Activated CD8-positive, alpha-beta memory T cell treated with anti-CD3 and anti-CD28 coated beads, Interleukin-2, amount 10 ng/mL, durations not matched to agents 7 days and 5 days (primary cell): Measurements from ENCODE around the gene ULBP2. TPM values are rescaled to one million over a fixed set of nuclear protein-coding genes. Genes with fewer than 3 reads are reported as not detected.
"Not testable (repeated sequence)": the region's sequence is repeated elsewhere in the genome, so short reads cannot be mapped to it uniquely, and the experiment has no call there.

ENCODE experiments used
- ATAC-seq: fragments of 150-1000 bp; cut with Tn5 transposase; one replicate; pipeline ENCODE4 v1.10.0; 2021; ENCODE audit warnings: moderate library complexity
- CTCF ChIA-PET: fragments of 350-600 bp; sonication (Branson Sonifier 250); formaldehyde crosslinking; loops from one replicate; lab custom pipeline; 2021; ENCODE audit warnings: antibody characterized with exemption; lab: Charles Lee
- DNase-seq: peaks from one replicate; pipeline ENCODE4 v3.0.0-alpha.2; 2020
- H3K27ac Mint-ChIP-seq: one replicate; pipeline ENCODE4 v1.8.0; 2021; ENCODE audit warnings: mild to moderate bottlenecking, mixed read lengths
- H3K27me3 Mint-ChIP-seq: one replicate; pipeline ENCODE4 v1.8.0; 2021; ENCODE audit warnings: mixed read lengths
- H3K36me3 Mint-ChIP-seq: one replicate; pipeline ENCODE4 v1.8.0; 2021; ENCODE audit warnings: mild to moderate bottlenecking, mixed read lengths
- H3K4me1 Mint-ChIP-seq: one replicate; pipeline ENCODE4 v1.8.0; 2021; ENCODE audit warnings: mixed read lengths
- H3K4me3 Mint-ChIP-seq: one replicate; pipeline ENCODE4 v1.8.0; 2021; ENCODE audit warnings: mild to moderate bottlenecking, moderate library complexity, mixed read lengths
- H3K9me3 Mint-ChIP-seq: one replicate; pipeline ENCODE4 v1.8.0; 2022; ENCODE audit warnings: low read depth, mixed read lengths
- total RNA-seq, 2 experiments: library from RNA; stranded (reverse); gene quantifications; one replicate each; pipeline ENCODE4 v1.2.3, GENCODE V29; 2021

The ULBP2 gene
- total RNA-seq, 2 experiments from 2014 or later = 0.80 to 0.99 TPM

- no peak for DNase-seq
- no peak for ATAC-seq
- CTCF ChIA-PET = no interaction called here
- H3K4me3 Mint-ChIP-seq = no peak overlapping the region
- H3K4me1 Mint-ChIP-seq = peaks cover 15% of the 10 kb centered on the region
- peaks cover 79% of the 10 kb centered on the region for H3K27me3 Mint-ChIP-seq
- no peak overlapping the region for H3K27ac Mint-ChIP-seq
- H3K9me3 Mint-ChIP-seq = no peaks in the 10 kb centered on the region
- no peaks in the 10 kb centered on the region for H3K36me3 Mint-ChIP-seq
These were observed 9.3 kb downstream of the ULBP2 start for GRCh38 chr6:149951096-149951495.

- DNase-seq = no peak
These were observed 9.8 kb downstream of the ULBP2 start for GRCh38 chr6:149951626-149952025.

GRCh38 chr6:149953390-149953789, 11.6 kb downstream of the ULBP2 start:
- H3K9me3 Mint-ChIP-seq, H3K36me3 Mint-ChIP-seq, H3K27ac Mint-ChIP-seq, H3K4me3 Mint-ChIP-seq, ATAC-seq: not testable (repeated sequence)
- CTCF ChIA-PET = interaction anchor here (2.5 kb wide), 1 partner anchor 64 kb away, joined by 10 read pairs; no protein-coding TSS in a partner anchor
- peaks cover 84% of the 10 kb centered on the region for H3K27me3 Mint-ChIP-seq
- peaks cover 15% of the 10 kb centered on the region for H3K4me1 Mint-ChIP-seq
- DNase-seq = peak; percentile 15

More at GRCh38 chr6:149951626-149952025, 9.8 kb downstream of the ULBP2 start:
- peaks cover 77% of the 10 kb centered on the region for H3K27me3 Mint-ChIP-seq
- H3K36me3 Mint-ChIP-seq = no peaks in the 10 kb centered on the region
- CTCF ChIA-PET = interaction anchor here (2.5 kb wide), 1 partner anchor 65 kb away, joined by 10 read pairs; no protein-coding TSS in a partner anchor
- H3K4me1 Mint-ChIP-seq = peaks cover 15% of the 10 kb centered on the region
- no peak overlapping the region for H3K27ac Mint-ChIP-seq
- no peak overlapping the region for H3K4me3 Mint-ChIP-seq
- no peaks in the 10 kb centered on the region for H3K9me3 Mint-ChIP-seq
- ATAC-seq = no peak

GRCh38 chr6:149953934-149954327, 12.1 kb downstream of the ULBP2 start:
- Mint-ChIP-seq H3K27me3 (peaks cover 83% of the 10 kb centered on the region), H3K4me1 (peaks cover 15% of the 10 kb centered on the region)
- DNase-seq (peak; percentile 15), ATAC-seq (peak; percentile 91)
- CTCF ChIA-PET = interaction anchor here (2.5 kb wide), 1 partner anchor 63 kb away, joined by 10 read pairs; no protein-coding TSS in a partner anchor
- H3K36me3 Mint-ChIP-seq, H3K27ac Mint-ChIP-seq, H3K4me3 Mint-ChIP-seq, H3K9me3 Mint-ChIP-seq: not testable (repeated sequence)

- ATAC-seq (peak; percentile 45), DNase-seq (peak; percentile 38)
- H3K36me3 Mint-ChIP-seq, H3K4me3 Mint-ChIP-seq, H3K9me3 Mint-ChIP-seq, H3K27ac Mint-ChIP-seq, CTCF ChIA-PET: not testable (repeated sequence)
- H3K27me3 Mint-ChIP-seq = peaks cover 84% of the 10 kb centered on the region
- H3K4me1 Mint-ChIP-seq = peaks cover 15% of the 10 kb centered on the region
These were observed 12.6 kb downstream of the ULBP2 start for GRCh38 chr6:149954328-149954983.

- H3K9me3 Mint-ChIP-seq, CTCF ChIA-PET, H3K4me3 Mint-ChIP-seq, H3K27ac Mint-ChIP-seq, ATAC-seq, H3K36me3 Mint-ChIP-seq: not testable (repeated sequence)
- DNase-seq = peak; percentile 23
- Mint-ChIP-seq H3K27me3 (peaks cover 84% of the 10 kb centered on the region), H3K4me1 (peaks cover 15% of the 10 kb centered on the region)
These were observed 13.3 kb downstream of the ULBP2 start for GRCh38 chr6:149954984-149955653.

- peak; percentile 37 for DNase-seq
- H3K9me3 Mint-ChIP-seq, H3K27ac Mint-ChIP-seq, ATAC-seq, H3K36me3 Mint-ChIP-seq, CTCF ChIA-PET, H3K4me3 Mint-ChIP-seq: not testable (repeated sequence)
- Mint-ChIP-seq H3K4me1 (peaks cover 15% of the 10 kb centered on the region), H3K27me3 (peaks cover 83% of the 10 kb centered on the region)
These were observed 14.0 kb downstream of the ULBP2 start for GRCh38 chr6:149955654-149956317.

GRCh38 chr6:149958124-149958523, 16.3 kb downstream of the ULBP2 start:
- H3K27ac Mint-ChIP-seq, H3K4me3 Mint-ChIP-seq, H3K9me3 Mint-ChIP-seq, ATAC-seq, DNase-seq, H3K36me3 Mint-ChIP-seq: not testable (repeated sequence)
- Mint-ChIP-seq H3K4me1 (peaks cover 21% of the 10 kb centered on the region), H3K27me3 (peaks cover 77% of the 10 kb centered on the region)
- CTCF ChIA-PET = interaction anchor here (1.3 kb wide), 1 partner anchor 58 kb away, joined by 3 read pairs; no protein-coding TSS in a partner anchor

- ATAC-seq, H3K9me3 Mint-ChIP-seq, CTCF ChIA-PET: not testable (repeated sequence)
These were observed 18.0 kb downstream of the ULBP2 start for GRCh38 chr6:149959806-149960205.

GRCh38 chr6:149960488-149960887, 18.7 kb downstream of the ULBP2 start:
- CTCF ChIA-PET = interaction anchor here (1.3 kb wide), 1 partner anchor 56 kb away, joined by 4 read pairs; no protein-coding TSS in a partner anchor
- H3K9me3 Mint-ChIP-seq = no peaks in the 10 kb centered on the region
- H3K4me3 Mint-ChIP-seq = no peak overlapping the region
- peaks cover 84% of the 10 kb centered on the region for H3K27me3 Mint-ChIP-seq
- no peak for ATAC-seq
- H3K4me1 Mint-ChIP-seq = peaks cover 25% of the 10 kb centered on the region
- peaks cover 4% of the 10 kb centered on the region for H3K36me3 Mint-ChIP-seq
- peak; percentile 38 for DNase-seq
- H3K27ac Mint-ChIP-seq = no peak overlapping the region

More at GRCh38 chr6:149959806-149960205, 18.0 kb downstream of the ULBP2 start:
- H3K4me1 Mint-ChIP-seq = peaks cover 26% of the 10 kb centered on the region
- not testable (repeated sequence) for H3K27ac Mint-ChIP-seq, H3K4me3 Mint-ChIP-seq, H3K36me3 Mint-ChIP-seq
- peak; percentile 12 for DNase-seq
- H3K27me3 Mint-ChIP-seq = peaks cover 84% of the 10 kb centered on the region

- CTCF ChIA-PET = interaction anchor here (0.6 to 1.3 kb wide), 4 partner anchors 55 to 412 kb away, joined by 3 to 4 read pairs (median 3); no protein-coding TSS in a partner anchor
- H3K4me3 Mint-ChIP-seq = no peak overlapping the region
- peaks cover 81% of the 10 kb centered on the region for H3K27me3 Mint-ChIP-seq
- peaks cover 22% of the 10 kb centered on the region for H3K4me1 Mint-ChIP-seq
- no peak overlapping the region for H3K27ac Mint-ChIP-seq
- peaks cover 4% of the 10 kb centered on the region for H3K36me3 Mint-ChIP-seq
- DNase-seq (peak; percentile 51), ATAC-seq (no peak)
- no peaks in the 10 kb centered on the region for H3K9me3 Mint-ChIP-seq
These were observed 20.1 kb downstream of the ULBP2 start for GRCh38 chr6:149961728-149962425.

GRCh38 chr6:149962461-149963211, 20.8 kb downstream of the ULBP2 start:
- H3K9me3 Mint-ChIP-seq = no peaks in the 10 kb centered on the region
- peaks cover 22% of the 10 kb centered on the region for H3K4me1 Mint-ChIP-seq
- H3K36me3 Mint-ChIP-seq = peaks cover 4% of the 10 kb centered on the region
- DNase-seq (no peak), ATAC-seq (no peak)
- peaks cover 80% of the 10 kb centered on the region for H3K27me3 Mint-ChIP-seq
- CTCF ChIA-PET = interaction anchor here (0.9 kb wide), 1 partner anchor 54 kb away, joined by 3 read pairs; no protein-coding TSS in a partner anchor
- peak overlapping the region; percentile 85 for H3K4me3 Mint-ChIP-seq
- H3K27ac Mint-ChIP-seq = peak overlapping the region; percentile 86
